PC-9 (cell line): Measurements from ENCODE around the gene GGTLC2. TPM values are rescaled to one million over a fixed set of nuclear protein-coding genes. Genes with fewer than 3 reads are reported as not detected.

Experiments used
- BruUV-seq: library from RNA; stranded (reverse); fragments of 400-500 nt; replicated peaks from 2 replicates; lab custom pipeline; 2021; lab: Mats Ljungman, UMichigan
- CTCF ChIA-PET: fragments of 300-600 bp; sonication (Branson Sonifier 250); formaldehyde crosslinking; loops from one replicate; lab custom pipeline; 2022; ENCODE audit warnings: antibody characterized with exemption; lab: Charles Lee
- POLR2A ChIA-PET: fragments of 300-600 bp; sonication (Branson Sonifier 250); formaldehyde crosslinking; loops from one replicate; lab custom pipeline; 2022; ENCODE audit warnings: antibody characterized with exemption; ENCODE audit not compliant: unreplicated experiment; lab: Charles Lee
- DNase-seq, 2 experiments: peaks; one replicate each; pipeline versions ENCODE4 v3.0.0 to v3.0.0-alpha.2; 2015 to 2022; ENCODE audit warnings: mixed read lengths in 1 of 2
- H2AFZ ChIP-seq: fragments of 200-600 bp; sonication (generic); 2 replicates; pipeline ENCODE4 v1.8.1; 2017; ENCODE audit warnings: antibody characterized with exemption
- H3F3A ChIP-seq: fragments of 200-600 bp; sonication (generic); 2 replicates; pipeline ENCODE4 v1.8.1; 2017; ENCODE audit warnings: antibody characterized with exemption, mild to moderate bottlenecking, low read depth; ENCODE audit not compliant: insufficient read depth
- H3K27ac ChIP-seq: fragments of 200-600 bp; sonication (generic); 2 replicates; pipeline ENCODE4 v1.6.1; 2016; ENCODE audit warnings: mixed run types
- H3K27me3 ChIP-seq: fragments of 200-600 bp; sonication (generic); 2 replicates; pipeline ENCODE4 v1.6.1; 2016; ENCODE audit warnings: low read depth, mixed run types; ENCODE audit not compliant: insufficient read depth
- H3K36me3 ChIP-seq: fragments of 200-600 bp; sonication (generic); 2 replicates; pipeline ENCODE4 v1.6.1; 2016; ENCODE audit warnings: low read depth, mixed run types
- H3K4me1 ChIP-seq: fragments of 200-600 bp; sonication (generic); replicated peaks from 2 replicates; pipeline ENCODE4 v1.6.1; 2016; ENCODE audit warnings: mixed run types; ENCODE audit not compliant: insufficient read depth
- H3K4me2 ChIP-seq: fragments of 200-600 bp; sonication (generic); 2 replicates; pipeline ENCODE4 v1.6.1; 2017; ENCODE audit warnings: mixed run types
- H3K4me3 ChIP-seq: fragments of 200-600 bp; sonication (generic); 2 replicates; pipeline ENCODE4 v1.6.1; 2016; ENCODE audit warnings: mixed run types
- H3K79me2 ChIP-seq: fragments of 200-600 bp; sonication (generic); 2 replicates; pipeline ENCODE4 v1.6.1; 2017; ENCODE audit warnings: low read depth, mixed run types
- H3K9me2 ChIP-seq: fragments of 200-600 bp; sonication (generic); 2 replicates; pipeline ENCODE4 v1.8.1; 2017; ENCODE audit warnings: mild to moderate bottlenecking; ENCODE audit not compliant: insufficient read depth
- H3K9me3 ChIP-seq: fragments of 200-600 bp; sonication (generic); 2 replicates; pipeline ENCODE4 v1.8.1; 2016; ENCODE audit warnings: low read depth; ENCODE audit not compliant: insufficient read depth
- H4K20me1 ChIP-seq: fragments of 200-600 bp; sonication (generic); 2 replicates; pipeline ENCODE4 v1.8.1; 2017; ENCODE audit not compliant: insufficient read depth
- CTCF ChIP-seq: fragments of 200-600 bp; sonication (generic); conservative IDR thresholded peaks from 2 replicates; pipeline ENCODE4 v1.6.1; 2017; ENCODE audit warnings: mixed run types, antibody characterized with exemption, mild to moderate bottlenecking, moderate library complexity
- EZH2 ChIP-seq: fragments of 200-600 bp; sonication (generic); IDR thresholded peaks from 2 replicates; pipeline ENCODE4 v1.8.0; 2017; ENCODE audit warnings: antibody characterized with exemption, low read depth
- intact Hi-C: fragments of 100-400 bp; cut with micrococcal nuclease; formaldehyde crosslinking; loops from one replicate; pipeline ENCODE4 v1.10.0; 2022; ENCODE audit not compliant: unreplicated experiment
- total RNA-seq: library from RNA; stranded (reverse); gene quantifications from 2 replicates; pipeline ENCODE4 v1.2.3, GENCODE V29; 2021

The GGTLC2 gene
- total RNA-seq, 1 experiment from 2014 or later: not detected

GRCh38 chr22:22669093-22669492 is 24.7 kb downstream of the GGTLC2 start:
- ChIA-PET CTCF (no interaction called here), POLR2A (no interaction called here)
- Histone ChIP-seq H3K27ac (no peak overlapping the region), H3K9me3 (peaks cover 6% of the 10 kb centered on the region; the same call in 1 of the 2 replicates), H3K79me2 (no peaks in the 10 kb centered on the region), H3K4me1 (no peaks in the 10 kb centered on the region), H3K9me2 (no peaks in the 10 kb centered on the region), H3K27me3 (peaks cover 28% of the 10 kb centered on the region), H4K20me1 (no peaks in the 10 kb centered on the region), H3K4me3 (no peak overlapping the region), H3F3A (no peaks in the 10 kb centered on the region), H3K36me3 (no peaks in the 10 kb centered on the region), H3K4me2 (no peak overlapping the region), H2AFZ (no peak overlapping the region)
- no peak for TF ChIP-seq EZH2
- TF ChIP-seq CTCF: no peak
- DNase-seq: no peak
- no TSS peak for BruUV-seq
- intact Hi-C loops: no loop called here

DNA sequence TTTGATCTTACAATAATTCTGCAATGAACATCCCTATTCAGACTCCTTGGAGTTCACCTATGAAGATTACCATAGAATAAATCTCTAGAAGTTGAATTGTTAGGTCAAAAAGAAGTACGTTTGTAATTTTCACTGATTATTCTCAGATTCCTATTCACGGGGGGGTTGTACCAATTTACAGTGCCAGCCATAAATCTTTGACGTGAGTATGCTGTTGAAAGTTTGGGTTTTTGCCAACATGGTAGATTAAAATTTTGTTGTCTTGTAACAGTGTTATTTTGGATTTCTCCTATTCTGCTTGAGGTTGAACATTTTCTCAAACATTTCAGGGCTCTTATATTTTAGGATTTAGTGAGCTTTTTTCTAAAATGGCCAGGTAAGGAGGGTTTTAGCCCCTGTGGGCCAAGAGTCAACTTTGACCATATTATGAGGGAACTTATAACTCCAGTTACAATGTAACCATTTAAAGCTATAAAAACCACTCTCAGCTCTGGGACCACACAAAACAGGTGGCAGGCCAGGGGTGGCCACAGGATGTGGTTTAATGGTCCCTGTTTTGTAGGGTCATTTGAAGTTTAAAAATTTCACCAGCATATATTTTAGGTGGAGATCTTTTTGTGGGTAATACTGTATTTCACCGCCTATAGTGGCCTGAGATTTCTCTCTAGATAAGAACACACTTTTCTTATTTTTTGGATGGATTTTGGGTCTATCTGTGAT is 25.8 kb downstream of the GGTLC2 start:
- Histone ChIP-seq H3K4me1 (no peaks in the 10 kb centered on the region), H3K4me2 (no peak overlapping the region), H3K9me2 (no peaks in the 10 kb centered on the region), H3K9me3 (peaks cover 6% of the 10 kb centered on the region; the same call in 1 of the 2 replicates), H3K36me3 (no peaks in the 10 kb centered on the region), H3F3A (no peaks in the 10 kb centered on the region), H3K27ac (no peak overlapping the region), H3K27me3 (peaks cover 35% of the 10 kb centered on the region), H3K79me2 (no peaks in the 10 kb centered on the region), H4K20me1 (no peaks in the 10 kb centered on the region), H3K4me3 (no peak overlapping the region), H2AFZ (no peak overlapping the region)
- CTCF ChIA-PET: no interaction called here
- intact Hi-C loops: no loop called here
- POLR2A ChIA-PET: no interaction called here
- no peak for TF ChIP-seq EZH2
- TF ChIP-seq CTCF: no peak
- no peak for DNase-seq
- no TSS peak for BruUV-seq

GRCh38 chr22:22671506-22671905 is 27.1 kb downstream of the GGTLC2 start:
- H3K27ac ChIP-seq: no peak overlapping the region
- ChIA-PET CTCF (no interaction called here), POLR2A (no interaction called here)
- no peaks in the 10 kb centered on the region for H3F3A ChIP-seq
- DNase-seq: no peak
- H2AFZ ChIP-seq: no peak overlapping the region
- BruUV-seq: no TSS peak
- H3K4me3 ChIP-seq: no peak overlapping the region
- H4K20me1 ChIP-seq: no peaks in the 10 kb centered on the region
- intact Hi-C loops: no loop called here
- H3K27me3 ChIP-seq: peaks cover 38% of the 10 kb centered on the region
- no peaks in the 10 kb centered on the region for H3K79me2 ChIP-seq
- H3K36me3 ChIP-seq: no peaks in the 10 kb centered on the region
- H3K9me3 ChIP-seq: peaks cover 6% of the 10 kb centered on the region; the same call in 1 of the 2 replicates
- no peak for TF ChIP-seq EZH2
- TF ChIP-seq CTCF: no peak
- H3K4me1 ChIP-seq: no peaks in the 10 kb centered on the region
- H3K9me2 ChIP-seq: no peaks in the 10 kb centered on the region
- no peak overlapping the region for H3K4me2 ChIP-seq
